Ovary (tissue), 9 donors: ENCODE results near the gene NUDT1. TPM values are rescaled to one million over a fixed set of nuclear protein-coding genes. Genes with fewer than 3 reads are reported as not detected.

Source experiments
- DNase-seq, 5 donors: peaks; one replicate each; pipeline ENCODE4 v3.0.0-alpha.2; 2019 to 2020
- H3K27ac ChIP-seq, 2 donors: fragments of 200-600 bp; one replicate each; pipeline versions ENCODE4 v1.5.1 to v1.8.0; 2019 to 2022
- H3K27me3 ChIP-seq: fragments of 200-600 bp; one replicate; pipeline ENCODE4 v1.8.0; 2022
- H3K36me3 ChIP-seq: fragments of 200-600 bp; sonication (generic); one replicate; pipeline ENCODE4 v1.5.1; 2019
- H3K4me1 ChIP-seq: one replicate; pipeline ENCODE4 v1.8.1; 2013; ENCODE audit warnings: mild to moderate bottlenecking, moderate library complexity; ENCODE audit not compliant: insufficient read depth
- H3K4me3 ChIP-seq: fragments of 200-600 bp; sonication (generic); one replicate; pipeline ENCODE4 v1.5.1; 2017
- H3K9me3 ChIP-seq, 2 donors: fragments of 200-600 bp in 1 of 2; sonication (generic) in 1 of 2; one replicate each; pipeline versions ENCODE4 v1.5.1 to v1.8.1; 2013 to 2019; ENCODE audit warnings: mild to moderate bottlenecking in 1 of 2, moderate library complexity in 1 of 2
- EP300 ChIP-seq: sonication (generic); formaldehyde crosslinking; IDR thresholded peaks from one replicate; pipeline ENCODE4 v1.6.1; 2017; ENCODE audit warnings: antibody characterized with exemption
- POLR2A ChIP-seq: fragments of 450-650 bp; IDR thresholded peaks from one replicate; pipeline ENCODE4 v1.6.1; 2017; ENCODE audit warnings: antibody characterized with exemption, mild to moderate bottlenecking, moderate library complexity
- WGBS, 3 donors: extraction: QIAGEN DNeasy Blood & Tissue Kit in 1 of 3; methylation state at CpG; one replicate each; pipeline versions ENCODE4 v1.1.5 to v1.1.7; 2013 to 2017; 5-methylcytosine and 5-hydroxymethylcytosine counted together
- intact Hi-C, 4 donors: fragments of 100-400 bp; cut with DNase I; formaldehyde crosslinking; loops; one replicate each; pipeline versions ENCODE4 v1.11.0 to v1.15.1; 2022 to 2023
- polyA plus RNA-seq, 2 donors: library from polyadenylated mRNA; stranded (reverse); fragments of 200-250 nt in 1 of 2; fragments of 350-450 nt in 1 of 2; fragmentation: Illumina TruSeq in 1 of 2; extraction: RNeasy Lipid Tissue Mini Kit (QIAGEN cat#74804) in 1 of 2; gene quantifications; one replicate each; pipeline ENCODE4 v1.2.3, GENCODE V29; 2013 to 2014
- total RNA-seq, 7 donors: library from RNA; depleted of rRNA in 2 of 7; stranded (reverse); fragments of >200 nt in 2 of 7; fragmentation: NEBNext Ultra II Directional in 3 of 7; extraction: Animal tissue kit (Norgen Biotek cat#: 25700) in 3 of 7; gene quantifications; one replicate each; pipeline versions ENCODE4 v1.1.0 to v1.2.4, GENCODE V29; 2016 to 2023
- TF ChIP-seq, protein P1 (sequence below), 3 donors: fragments of 450-650 bp in 2 of 3; fragments of 200-600 bp in 1 of 3; IDR thresholded peaks; one replicate each; pipeline versions ENCODE4 v1.5.1 to v1.8.0; 2016 to 2022; ENCODE audit warnings: antibody characterized with exemption in 3 of 3, mild to moderate bottlenecking in 1 of 3
- donor health status: DM: no; HTN: no; CAD: no; lungs with moderate emphysema.
- donor health status: DM: no; HTN: no; CAD: no.
- donor health status: Bipolar disorder and iron deficiency.
- donor health status: DM: yes; HTN: yes; CAD: no.
- donor health status: DM: no; HTN: no; CAD: no.
- donor health status: DM: yes; HTN: yes; CAD: no.

NUDT1 gene
- total and polyA plus RNA-seq, 9 donors, result 2.3 to 15.6 (median 9.1) TPM

DNA sequence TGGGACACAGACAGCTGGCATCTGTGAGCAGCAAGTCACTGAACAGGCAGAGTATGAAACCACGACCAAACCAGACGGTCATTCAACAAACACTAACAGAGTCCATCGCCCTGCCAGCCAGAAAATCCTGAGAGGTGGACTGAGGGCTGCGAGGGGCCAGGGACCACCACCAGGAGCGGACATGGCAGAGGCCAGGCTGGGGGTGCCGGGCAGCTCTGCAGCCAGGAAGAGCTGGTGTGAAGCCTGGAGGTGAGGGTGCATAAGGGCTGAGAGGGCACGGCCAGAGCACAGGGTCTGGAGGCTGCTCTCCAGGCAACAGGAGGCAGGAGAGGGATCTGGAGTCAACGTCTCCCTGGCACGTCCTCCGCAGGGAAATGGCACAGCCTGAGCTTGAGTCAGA is 24.8 kb upstream of the NUDT1 start:
- no peak for DNase-seq
- Histone ChIP-seq H3K27ac (no peak overlapping the region), H3K9me3 (no peaks in the 10 kb centered on the region), H3K4me1 (no peaks in the 10 kb centered on the region), H3K4me3 (no peak overlapping the region), H3K27me3 (no peaks in the 10 kb centered on the region), H3K36me3 (no peaks in the 10 kb centered on the region)
- intact Hi-C loops, result loop anchor here in 2 of 4 donors (10.0 kb wide), 2 partner anchors 412 to 632 kb away; no protein-coding TSS in a partner anchor
- WGBS, 3 donors, result 84 to 94% (median 92%) methylated on average over 10 of the region's 10 CpGs
- TF ChIP-seq, protein P1, sequence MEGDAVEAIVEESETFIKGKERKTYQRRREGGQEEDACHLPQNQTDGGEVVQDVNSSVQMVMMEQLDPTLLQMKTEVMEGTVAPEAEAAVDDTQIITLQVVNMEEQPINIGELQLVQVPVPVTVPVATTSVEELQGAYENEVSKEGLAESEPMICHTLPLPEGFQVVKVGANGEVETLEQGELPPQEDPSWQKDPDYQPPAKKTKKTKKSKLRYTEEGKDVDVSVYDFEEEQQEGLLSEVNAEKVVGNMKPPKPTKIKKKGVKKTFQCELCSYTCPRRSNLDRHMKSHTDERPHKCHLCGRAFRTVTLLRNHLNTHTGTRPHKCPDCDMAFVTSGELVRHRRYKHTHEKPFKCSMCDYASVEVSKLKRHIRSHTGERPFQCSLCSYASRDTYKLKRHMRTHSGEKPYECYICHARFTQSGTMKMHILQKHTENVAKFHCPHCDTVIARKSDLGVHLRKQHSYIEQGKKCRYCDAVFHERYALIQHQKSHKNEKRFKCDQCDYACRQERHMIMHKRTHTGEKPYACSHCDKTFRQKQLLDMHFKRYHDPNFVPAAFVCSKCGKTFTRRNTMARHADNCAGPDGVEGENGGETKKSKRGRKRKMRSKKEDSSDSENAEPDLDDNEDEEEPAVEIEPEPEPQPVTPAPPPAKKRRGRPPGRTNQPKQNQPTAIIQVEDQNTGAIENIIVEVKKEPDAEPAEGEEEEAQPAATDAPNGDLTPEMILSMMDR (IDR thresholded peaks at IDR 0.05), result no peak
- TF ChIP-seq POLR2A (no peak), EP300 (no peak)

DNA sequence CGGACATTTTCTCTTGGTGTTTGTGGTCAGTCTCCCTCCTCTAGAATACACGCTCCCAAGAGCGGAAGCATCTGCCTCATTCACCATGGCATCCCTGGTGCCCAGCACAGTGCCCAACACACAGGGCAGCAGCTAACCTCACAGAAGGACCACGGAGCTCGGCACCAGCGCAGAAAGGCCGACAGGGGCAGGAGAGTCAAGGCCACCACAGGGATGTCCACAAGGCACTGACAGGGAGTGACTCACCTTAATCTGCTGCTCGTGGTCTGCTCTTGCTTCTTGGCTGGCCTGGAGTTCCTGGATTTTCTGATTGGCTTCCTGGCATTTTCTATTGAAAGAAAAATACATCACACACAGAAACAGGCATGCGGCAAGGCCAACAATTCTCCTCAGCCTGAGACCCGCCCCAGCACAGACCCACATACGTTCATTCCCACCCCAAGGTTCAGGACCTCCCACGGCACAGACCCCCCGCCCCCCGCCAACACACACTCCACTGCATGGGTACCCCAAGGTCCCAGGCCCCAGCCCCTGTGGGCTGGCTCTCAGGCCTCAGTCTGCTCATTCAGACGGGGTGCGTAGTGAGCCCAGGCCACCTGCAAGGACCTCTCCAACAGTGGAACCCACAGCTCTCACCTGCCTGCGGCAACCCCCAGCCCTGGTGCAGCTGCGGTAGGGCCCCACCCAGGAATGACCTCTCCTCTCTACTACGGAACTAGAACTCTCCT is 24.1 kb upstream of the NUDT1 start:
- intact Hi-C loops, result loop anchor here in 2 of 4 donors (10.0 kb wide), 2 partner anchors 413 to 633 kb away; no protein-coding TSS in a partner anchor
- no peak overlapping the region for H3K4me3 ChIP-seq
- H3K9me3 ChIP-seq, result no peaks in the 10 kb centered on the region
- TF ChIP-seq POLR2A (no peak), EP300 (no peak)
- TF ChIP-seq, protein P1 (IDR thresholded peaks at IDR 0.05), result no peak
- H3K4me1 ChIP-seq, result no peaks in the 10 kb centered on the region
- H3K27ac ChIP-seq, result no peak overlapping the region
- no peaks in the 10 kb centered on the region for H3K27me3 ChIP-seq
- 86 to 87% (median 86%) methylated on average over 19 of the region's 19 CpGs for WGBS, 3 donors
- no peaks in the 10 kb centered on the region for H3K36me3 ChIP-seq
- DNase-seq, result no peak

DNA sequence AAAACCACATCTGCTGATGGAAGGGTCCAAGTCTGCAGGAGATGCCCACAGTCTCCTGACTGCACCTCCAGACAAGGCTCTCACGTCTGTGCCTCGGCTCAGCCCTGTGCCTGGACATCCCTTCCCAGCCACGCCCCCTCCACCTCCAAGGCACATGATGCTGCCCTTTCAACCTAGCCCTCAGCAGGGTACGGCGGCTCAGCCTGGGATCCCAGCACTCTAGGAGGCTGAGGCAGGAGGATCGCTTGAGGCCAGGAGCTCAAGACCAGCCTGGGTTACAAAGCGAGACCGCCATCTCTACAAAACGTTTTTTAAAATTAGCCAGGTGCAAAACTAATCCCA is 23.6 kb upstream of the NUDT1 start:
- no peaks in the 10 kb centered on the region for H3K36me3 ChIP-seq

DNA sequence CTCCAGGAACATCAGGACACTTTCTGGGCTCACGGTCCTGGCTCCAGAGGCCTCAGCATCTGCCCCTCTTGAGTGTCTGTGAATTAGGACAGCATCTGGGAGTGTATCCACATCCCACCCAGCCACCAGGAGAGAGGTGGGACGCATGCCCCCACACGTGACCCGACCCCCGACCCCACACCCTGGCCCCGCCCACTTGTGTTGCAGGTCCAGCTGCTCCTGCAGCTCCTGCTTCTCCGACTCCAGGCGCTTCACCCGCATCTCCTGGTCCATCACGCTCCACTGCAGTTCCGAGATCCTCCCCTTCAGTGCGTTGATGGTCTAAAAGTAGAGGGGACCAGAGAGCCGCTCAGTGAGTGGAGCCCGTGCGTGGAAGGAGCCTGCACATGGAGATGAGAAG is 22.9 kb upstream of the NUDT1 start:
- no peak for TF ChIP-seq EP300
- TF ChIP-seq, protein P1 (IDR thresholded peaks at IDR 0.05), result no peak
- no peak for TF ChIP-seq POLR2A
- Histone ChIP-seq H3K36me3 (no peaks in the 10 kb centered on the region), H3K4me3 (no peak overlapping the region), H3K9me3 (no peaks in the 10 kb centered on the region), H3K27ac (no peak overlapping the region), H3K4me1 (no peaks in the 10 kb centered on the region), H3K27me3 (no peaks in the 10 kb centered on the region)
- intact Hi-C loops, result loop anchor here in 2 of 4 donors (10.0 kb wide), 2 partner anchors 414 to 634 kb away; no protein-coding TSS in a partner anchor
- no peak for DNase-seq
- 79 to 83% (median 79%) methylated on average over 15 of the region's 15 CpGs for WGBS, 3 donors

More for the DNA sequence above, 23.6 kb upstream of the NUDT1 start:
- no peaks in the 10 kb centered on the region for H3K9me3 ChIP-seq
- intact Hi-C loops, result loop anchor here in 2 of 4 donors (10.0 kb wide), 2 partner anchors 414 to 634 kb away; no protein-coding TSS in a partner anchor
- no peaks in the 10 kb centered on the region for H3K4me1 ChIP-seq
- no peaks in the 10 kb centered on the region for H3K27me3 ChIP-seq
- no peak for TF ChIP-seq POLR2A
- no peak for TF ChIP-seq EP300
- TF ChIP-seq, protein P1 (IDR thresholded peaks at IDR 0.05), result no peak
- 87 to 91% (median 89%) methylated on average over 9 of the region's 9 CpGs for WGBS, 3 donors
- no peak for DNase-seq
- H3K4me3 ChIP-seq, result no peak overlapping the region
- H3K27ac ChIP-seq, result no peak overlapping the region
